Stimulated activated CD8-positive, alpha-beta memory T cell treated with anti-CD3 and anti-CD28 coated beads, Interleukin-2, amount 100 ng/mL, for 1 hour (primary cell): ENCODE data around the gene RAB12.
"Not testable (repeated sequence)": the region's sequence is repeated elsewhere in the genome, so short reads cannot be mapped to it uniquely, and the experiment has no call there.

Experiments used
- DNase-seq, 2 donors: peaks; one replicate each; pipeline ENCODE4 v3.0.0-alpha.2; 2020; ENCODE audit warnings: low read depth in 2 of 2

The RAB12 gene

GRCh38 chr18:8647359-8647758 lies 38.1 kb downstream of the RAB12 start:
- not testable (repeated sequence) for DNase-seq

GRCh38 chr18:8651478-8652261 lies 42.4 kb downstream of the RAB12 start:
- not testable (repeated sequence) for DNase-seq

GRCh38 chr18:8654503-8655451 lies 45.5 kb downstream of the RAB12 start:
- DNase-seq, result no peak

- DNase-seq, result no peak
Observed at GRCh38 chr18:8656232-8656631, 47.0 kb downstream of the RAB12 start.

DNA sequence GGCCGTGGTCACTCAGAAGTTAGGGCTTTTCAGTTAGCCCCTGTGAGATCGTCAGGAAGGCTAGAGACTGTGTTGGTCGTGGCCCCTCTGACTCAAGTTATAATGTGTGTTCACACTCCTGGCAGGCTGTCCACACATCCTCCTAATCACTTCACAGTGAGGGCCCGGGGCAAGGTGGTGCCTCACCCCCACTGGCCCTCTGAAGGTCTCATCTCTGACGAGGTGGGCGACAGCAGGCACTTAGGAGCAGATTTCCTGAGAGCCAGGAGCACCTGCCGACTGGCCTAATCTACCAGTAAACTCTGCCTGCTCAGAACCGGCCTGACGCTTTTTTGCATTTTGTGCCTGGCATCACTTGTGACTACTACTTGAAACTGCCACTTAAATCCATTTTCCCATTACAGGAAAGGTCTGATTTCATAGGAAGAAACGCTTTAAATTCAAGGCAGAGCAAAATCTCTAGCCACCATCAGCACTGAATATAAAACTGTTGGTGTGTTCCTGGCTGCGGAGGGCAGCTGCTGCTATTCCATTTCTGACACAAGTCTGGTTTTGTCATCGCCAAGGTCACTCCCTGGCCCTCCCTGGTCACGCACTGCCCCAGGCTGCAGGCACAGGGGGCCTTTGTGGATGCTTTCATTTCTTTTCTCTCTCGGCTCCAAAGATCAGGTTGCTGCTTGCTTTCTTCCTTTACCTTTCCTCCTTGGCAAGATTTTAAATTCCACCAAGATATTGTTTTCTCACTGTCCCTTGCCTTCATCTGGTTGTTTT lies 48.0 kb downstream of the RAB12 start:
- DNase-seq, result no peak

DNA sequence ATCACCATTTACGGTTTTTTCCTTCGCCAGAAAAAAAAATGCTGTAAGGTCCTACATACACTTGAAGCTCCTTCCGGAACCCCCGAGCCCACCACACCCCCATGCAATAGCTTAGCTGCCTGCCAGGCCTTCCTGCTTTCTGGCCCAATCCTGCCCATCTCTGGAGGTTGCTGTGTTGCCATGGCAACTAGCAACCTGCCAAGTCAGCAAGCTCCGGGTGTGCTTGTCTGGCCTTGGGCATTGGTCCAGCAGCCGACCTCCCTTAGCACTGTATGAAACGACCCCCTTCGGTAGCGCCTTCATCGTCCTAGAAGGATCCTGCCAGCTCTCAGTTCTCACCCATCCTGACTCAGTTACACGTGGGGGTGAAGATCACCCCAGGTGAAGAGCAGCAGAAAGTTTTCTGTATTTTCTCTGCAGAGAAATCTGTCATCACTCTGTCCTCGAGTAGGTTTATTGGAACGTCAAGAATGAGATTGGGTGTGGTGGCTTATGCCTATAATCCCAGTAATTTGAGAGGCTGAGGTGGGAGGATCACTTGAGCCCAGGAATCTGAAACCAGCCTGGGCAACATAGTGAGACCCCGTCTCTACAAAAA lies 48.7 kb downstream of the RAB12 start:
- DNase-seq, result no peak

DNA sequence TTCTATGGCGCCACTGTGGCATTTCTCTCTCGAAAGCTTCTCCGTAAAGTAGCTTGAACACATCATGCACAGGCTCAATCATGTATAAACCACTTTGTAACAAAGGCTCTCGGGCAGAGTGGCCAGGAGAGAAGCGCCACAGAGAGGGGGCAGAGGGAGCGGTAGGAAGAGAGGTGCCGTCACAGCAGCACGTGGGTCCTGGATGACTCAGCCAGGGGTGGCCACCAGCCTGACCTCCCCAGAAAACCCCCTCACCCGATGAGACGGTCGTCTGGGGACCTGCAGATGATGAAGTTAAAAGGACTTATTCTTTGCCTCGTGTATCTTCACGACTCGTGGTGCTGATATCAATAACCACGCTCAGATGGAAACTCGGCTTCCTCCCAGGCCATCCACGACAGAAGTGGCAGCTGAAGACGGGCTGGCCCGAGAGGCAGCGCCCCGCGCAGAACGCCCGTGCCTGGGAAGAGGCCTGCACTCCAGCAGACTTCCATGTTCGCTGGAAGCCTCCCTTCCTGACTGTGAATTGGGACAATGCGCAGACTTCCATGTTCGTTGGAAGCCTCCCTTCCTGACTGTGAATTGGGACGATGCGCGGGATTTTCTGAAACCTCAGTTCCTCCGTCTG lies 49.7 kb downstream of the RAB12 start:
- DNase-seq, result no peak

DNA sequence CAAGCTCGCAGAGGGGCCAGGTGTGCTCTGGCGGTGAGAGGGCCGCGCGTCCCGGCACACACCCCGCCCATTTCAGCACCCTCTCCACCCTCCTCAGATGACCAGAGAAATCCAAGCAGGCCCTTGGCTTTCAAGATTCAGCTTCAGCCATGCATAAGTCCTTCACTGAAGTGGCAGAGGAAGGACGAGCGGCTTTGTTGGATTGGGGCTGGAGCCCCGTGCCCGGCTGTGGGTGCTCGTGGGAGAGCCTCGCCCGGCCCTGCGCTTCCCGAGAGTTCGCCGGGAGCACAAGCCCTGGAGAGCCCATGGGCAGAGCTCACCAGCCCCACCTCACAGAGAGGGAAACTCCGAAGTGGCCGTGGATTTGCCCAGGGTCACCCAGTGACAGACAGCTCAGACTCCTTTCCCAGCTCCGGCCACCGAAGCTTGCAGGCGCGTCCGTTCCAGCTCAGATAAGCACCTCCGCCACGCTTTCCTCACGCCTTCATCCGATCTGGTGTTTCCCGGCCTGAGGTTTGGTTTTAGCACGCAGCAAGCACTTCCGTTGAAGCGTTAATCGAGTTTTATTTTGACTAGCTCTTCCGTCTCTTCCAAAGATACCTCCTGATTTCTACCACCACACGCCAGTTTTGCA lies 50.5 kb downstream of the RAB12 start:
- DNase-seq, result no peak

DNA sequence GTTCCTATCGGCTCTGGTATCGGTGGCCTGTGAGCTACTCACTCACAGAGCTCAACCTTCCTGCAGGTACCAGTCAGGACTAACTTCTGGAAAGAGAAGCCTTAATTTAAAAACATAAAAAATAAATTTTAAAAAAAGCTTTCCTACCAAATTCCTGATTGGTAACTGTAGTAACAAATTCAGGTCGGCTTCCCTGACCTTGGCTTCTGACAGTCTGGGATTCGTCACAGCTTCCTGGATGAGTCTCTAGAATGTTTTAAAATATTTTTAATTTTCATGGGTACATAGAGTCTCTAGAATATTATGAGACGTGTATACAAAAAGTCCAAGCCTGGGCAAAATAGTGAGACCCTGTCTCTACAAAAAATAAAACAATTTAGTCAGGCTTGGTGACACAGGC lies 51.1 kb downstream of the RAB12 start:
- DNase-seq, result no peak

GRCh38 chr18:8661754-8662559 lies 52.7 kb downstream of the RAB12 start:
- DNase-seq, result no peak

DNA sequence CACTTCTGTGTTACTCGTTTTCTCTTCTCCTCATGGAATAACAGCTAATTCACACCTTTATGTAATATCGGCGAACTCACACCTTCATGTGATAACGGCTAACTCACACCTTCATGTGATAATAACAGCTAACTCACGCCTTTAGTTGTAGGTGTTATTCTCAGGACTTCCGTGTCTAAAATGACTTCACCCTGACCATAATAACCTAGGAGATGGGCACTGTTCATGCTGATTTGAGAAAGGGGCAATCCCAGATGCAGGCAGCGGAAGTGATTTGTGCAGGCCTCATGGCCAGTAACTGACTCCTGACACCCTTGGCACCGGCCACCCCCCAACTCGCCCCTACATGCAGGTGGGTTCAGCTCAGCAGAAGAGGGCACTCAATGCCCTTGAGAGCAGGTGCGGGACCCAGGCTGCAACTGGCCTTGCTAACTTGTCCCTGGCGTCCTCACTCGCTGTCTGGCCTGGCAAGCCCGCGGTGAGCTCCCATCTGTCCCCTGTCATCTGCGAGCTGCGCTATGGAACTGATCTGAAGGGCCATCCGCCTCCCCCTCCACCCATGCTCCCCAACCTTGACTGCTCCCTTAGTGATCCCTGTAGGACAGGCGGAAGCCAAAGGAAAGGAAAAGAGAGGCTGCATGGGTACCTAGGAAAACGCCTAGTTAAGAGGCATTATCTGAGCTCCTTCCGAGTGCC lies 53.5 kb downstream of the RAB12 start:
- no peak for DNase-seq

GRCh38 chr18:8667846-8668245 lies 58.6 kb downstream of the RAB12 start:
- no peak for DNase-seq

GRCh38 chr18:8668381-8668780 lies 59.1 kb downstream of the RAB12 start:
- no peak for DNase-seq

GRCh38 chr18:8669571-8669970 lies 60.3 kb downstream of the RAB12 start:
- no peak for DNase-seq

DNA sequence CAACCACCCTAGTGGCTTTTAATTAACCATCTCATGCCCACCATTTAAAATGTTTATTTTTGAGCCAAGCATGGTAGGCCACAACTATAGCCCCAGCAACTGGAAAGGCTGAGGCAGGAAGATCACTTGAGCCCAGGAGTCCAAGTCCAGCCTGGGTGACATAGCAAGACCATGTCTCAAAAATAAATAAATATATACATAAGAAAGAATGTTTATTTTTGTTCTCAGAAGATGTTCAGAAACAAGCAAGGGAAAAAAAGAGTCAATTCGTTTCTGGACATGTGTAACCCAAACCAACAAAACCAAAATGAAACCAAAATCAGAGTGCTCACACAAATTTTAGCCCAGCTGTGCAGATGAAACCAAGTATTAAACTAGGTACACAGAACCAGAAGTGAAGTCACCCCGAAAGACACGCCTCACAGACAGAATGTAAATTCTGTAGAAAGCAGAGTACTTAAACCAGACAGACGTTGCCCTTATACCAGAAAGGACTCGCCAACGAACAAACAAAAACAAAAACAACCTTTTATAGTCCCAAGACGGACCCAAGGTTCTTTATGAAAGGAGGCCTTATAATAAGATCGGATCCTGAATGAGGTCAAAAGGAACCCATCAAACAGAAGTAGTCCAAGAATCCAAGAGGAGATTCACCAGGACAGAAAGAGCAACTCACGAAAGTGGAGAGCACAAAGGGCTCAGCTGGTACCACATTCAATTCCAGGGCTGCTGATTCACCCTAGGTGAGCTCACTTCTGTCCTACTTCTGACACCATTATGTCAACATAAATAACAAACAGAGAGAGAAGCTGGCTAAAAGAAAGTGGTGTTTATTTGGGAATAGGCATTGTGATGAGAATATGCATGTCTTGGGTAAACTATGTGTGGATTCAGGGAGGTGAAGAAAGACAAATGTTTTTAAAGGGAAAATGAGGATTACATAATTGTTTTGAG lies 64.3 kb downstream of the RAB12 start:
- no peak for DNase-seq

DNA sequence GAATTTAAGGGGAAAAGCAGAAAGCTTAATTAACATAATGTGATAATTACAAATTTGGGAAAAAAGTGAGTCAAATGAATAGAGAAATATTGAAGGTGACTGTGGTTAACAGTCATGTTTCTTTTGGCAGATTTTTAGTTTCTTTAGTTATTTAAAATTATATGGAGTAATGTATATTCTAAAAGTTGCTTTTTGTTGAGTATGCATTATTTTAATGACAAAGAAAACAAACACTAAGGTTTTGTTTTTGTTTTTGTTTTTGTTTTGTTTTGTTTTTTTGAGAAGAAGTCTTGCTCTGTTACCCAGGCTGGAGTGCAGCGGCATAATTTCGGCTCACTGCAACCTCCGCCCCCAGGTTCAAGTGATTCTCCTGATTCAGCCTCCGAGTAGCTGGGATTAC lies 65.8 kb downstream of the RAB12 start:
- no peak for DNase-seq

- DNase-seq, result no peak
Observed at GRCh38 chr18:8681196-8681595, 72.0 kb downstream of the RAB12 start.

DNA sequence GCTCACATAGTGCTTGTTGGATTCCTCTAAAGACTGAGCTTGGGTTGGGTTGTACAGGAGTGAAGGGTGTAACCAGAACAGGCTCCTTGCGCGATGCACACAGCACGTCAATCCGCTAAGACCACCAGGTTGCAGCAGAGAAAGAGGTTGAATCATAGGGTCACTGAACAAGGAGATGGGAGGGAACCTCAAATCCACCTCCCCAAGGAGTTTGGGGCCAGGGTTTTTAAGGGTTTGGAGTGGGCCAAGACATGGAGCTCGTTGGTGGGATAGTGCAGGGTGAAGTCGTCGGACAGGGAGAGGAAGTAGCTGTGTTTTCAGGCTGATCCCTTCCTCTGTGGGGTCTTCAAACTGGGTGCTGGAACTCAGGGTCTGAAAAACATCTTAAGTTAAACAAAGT lies 75.3 kb downstream of the RAB12 start:
- no peak for DNase-seq
